HUES48 (cell line): ENCODE results near the gene GLTPD2.

Experiments
- H3K27ac ChIP-seq: one replicate; pipeline ENCODE4 v1.7.0; 2013; ENCODE audit warnings: low read depth, low read length, inconsistent platforms
- H3K27me3 ChIP-seq: 2 replicates; pipeline ENCODE4 v1.6.1; 2013; ENCODE audit warnings: mild to moderate bottlenecking, low read length; ENCODE audit not compliant: control insufficient read depth, insufficient read depth
- H3K36me3 ChIP-seq: 2 replicates; pipeline ENCODE4 v1.6.1; 2013; ENCODE audit warnings: low read length; ENCODE audit not compliant: control insufficient read depth, insufficient read depth
- H3K4me1 ChIP-seq: 2 replicates; pipeline ENCODE4 v1.6.1; 2013; ENCODE audit warnings: mild to moderate bottlenecking, low read length; ENCODE audit not compliant: control insufficient read depth, insufficient read depth
- H3K4me3 ChIP-seq: 2 replicates; pipeline ENCODE4 v1.5.1; 2013; ENCODE audit warnings: mild to moderate bottlenecking, low read depth, low read length
- H3K9ac ChIP-seq: 2 replicates; pipeline ENCODE4 v1.6.1; 2013; ENCODE audit warnings: mild to moderate bottlenecking, low read depth, low read length, moderate library complexity
- H3K9me3 ChIP-seq: 2 replicates; pipeline ENCODE4 v1.6.1; 2013; ENCODE audit warnings: low read length; ENCODE audit not compliant: control insufficient read depth, insufficient read depth

GLTPD2 gene

DNA sequence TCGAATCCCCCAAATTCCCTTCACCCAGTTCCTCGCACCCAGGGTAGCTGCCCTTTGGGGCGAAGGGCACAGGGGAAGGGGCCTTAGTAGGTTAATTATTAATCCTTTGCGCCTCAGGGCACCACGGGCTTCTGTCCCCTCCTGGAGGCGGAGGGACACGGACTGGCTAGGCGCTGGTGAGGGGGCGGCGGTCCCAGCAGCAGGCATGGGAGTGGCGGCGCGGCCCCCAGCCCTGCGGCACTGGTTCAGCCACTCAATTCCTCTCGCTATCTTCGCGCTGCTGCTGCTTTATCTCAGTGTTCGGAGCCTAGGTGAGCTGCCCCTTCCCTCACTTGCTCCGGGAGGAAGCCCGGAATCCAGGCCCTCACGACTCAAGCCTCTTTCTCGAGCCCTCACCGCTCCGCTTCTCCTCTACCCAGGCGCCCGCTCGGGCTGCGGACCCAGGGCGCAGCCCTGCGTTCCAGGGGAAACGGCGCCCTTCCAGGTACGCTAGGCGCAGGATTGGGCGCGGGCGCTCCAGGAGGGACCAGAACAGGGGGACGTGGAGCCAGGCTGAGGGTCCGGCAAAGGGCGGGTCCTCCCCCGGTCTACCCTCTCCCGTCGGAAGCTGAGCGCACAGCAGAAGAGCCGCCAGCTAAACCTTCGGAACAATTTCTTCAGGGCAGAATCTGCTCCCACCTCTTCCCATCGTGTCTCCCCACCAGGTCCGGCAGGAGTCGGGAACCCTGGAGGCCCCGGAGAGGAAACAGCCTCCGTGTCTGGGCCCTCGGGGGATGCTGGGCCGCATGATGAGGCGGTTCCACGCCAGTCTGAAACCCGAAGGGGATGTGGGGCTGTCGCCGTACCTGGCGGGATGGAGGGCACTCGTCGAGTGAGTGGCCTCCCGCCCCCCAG, at the start of gene GLTPD2:
GLTPD2 (plus strand) TSS at position 158 of the 894 bp plus-strand sequence; CDS start at position 206, 48 bp downstream.
- H3K27ac ChIP-seq: peak within 1 kb of the TSS; percentile 47
- H3K36me3 ChIP-seq: no peaks in the 10 kb centered on the region
- H3K4me3 ChIP-seq: peak within 1 kb of the TSS; percentile 60
- H3K9ac ChIP-seq: no peak within 1 kb of the TSS
- H3K9me3 ChIP-seq: no peaks in the 10 kb centered on the region
- H3K27me3 ChIP-seq: peaks cover 83% of the 10 kb centered on the region
- peaks cover 22% of the 10 kb centered on the region for H3K4me1 ChIP-seq

GRCh38 chr17:4739122-4740024, 49.4 kb upstream of the GLTPD2 start, which contains the start of the genes CXCL16 and ZMYND15:
CXCL16 (minus strand) TSS chr17:4739928; CDS start chr17:4739339, 589 bp downstream.
ZMYND15 (plus strand) TSS chr17:4739833; CDS start chr17:4740549, 716 bp downstream.
- Histone ChIP-seq H3K9me3 (no peaks in the 10 kb centered on the region), H3K4me3 (peak within 1 kb of the TSS; percentile 70), H3K9ac (peak within 1 kb of the TSS; percentile 36; the same call in 1 of the 2 replicates), H3K4me1 (peaks cover 5% of the 10 kb centered on the region; the same call in 1 of the 2 replicates), H3K27me3 (peaks cover 87% of the 10 kb centered on the region), H3K27ac (no peak within 1 kb of the TSS), H3K36me3 (no peaks in the 10 kb centered on the region)

GRCh38 chr17:4740025-4740351, 48.8 kb upstream of the GLTPD2 start:
- H3K27ac ChIP-seq: no peak overlapping the region
- no peaks in the 10 kb centered on the region for H3K36me3 ChIP-seq
- H3K27me3 ChIP-seq: peaks cover 87% of the 10 kb centered on the region
- no peak overlapping the region for H3K9ac ChIP-seq
- H3K4me1 ChIP-seq: peaks cover 5% of the 10 kb centered on the region; the same call in 1 of the 2 replicates
- H3K4me3 ChIP-seq: peak overlapping the region; percentile 70; the same call in 1 of the 2 replicates
- H3K9me3 ChIP-seq: no peaks in the 10 kb centered on the region

DNA sequence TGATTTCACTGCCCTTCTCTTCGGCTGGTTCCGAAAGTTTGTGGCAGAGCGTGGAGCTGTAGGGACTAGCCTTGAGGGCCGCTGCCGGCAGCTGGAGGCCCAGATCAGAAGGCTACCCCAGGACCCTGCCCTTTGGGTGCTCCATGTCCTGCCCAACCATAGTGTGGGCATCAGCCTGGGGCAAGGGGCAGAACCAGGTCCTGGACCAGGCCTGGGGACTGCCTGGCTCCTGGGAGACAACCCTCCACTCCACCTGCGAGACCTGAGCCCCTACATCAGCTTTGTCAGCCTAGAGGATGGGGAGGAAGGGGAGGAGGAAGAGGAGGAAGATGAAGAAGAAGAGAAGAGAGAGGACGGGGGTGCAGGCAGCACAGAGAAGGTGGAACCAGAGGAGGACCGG, 48.2 kb upstream of the GLTPD2 start:
- Histone ChIP-seq H3K27ac (no peak overlapping the region), H3K36me3 (no peaks in the 10 kb centered on the region), H3K27me3 (peaks cover 86% of the 10 kb centered on the region), H3K9me3 (no peaks in the 10 kb centered on the region), H3K4me3 (no peak overlapping the region), H3K9ac (no peak overlapping the region), H3K4me1 (peaks cover 5% of the 10 kb centered on the region; the same call in 1 of the 2 replicates)

DNA sequence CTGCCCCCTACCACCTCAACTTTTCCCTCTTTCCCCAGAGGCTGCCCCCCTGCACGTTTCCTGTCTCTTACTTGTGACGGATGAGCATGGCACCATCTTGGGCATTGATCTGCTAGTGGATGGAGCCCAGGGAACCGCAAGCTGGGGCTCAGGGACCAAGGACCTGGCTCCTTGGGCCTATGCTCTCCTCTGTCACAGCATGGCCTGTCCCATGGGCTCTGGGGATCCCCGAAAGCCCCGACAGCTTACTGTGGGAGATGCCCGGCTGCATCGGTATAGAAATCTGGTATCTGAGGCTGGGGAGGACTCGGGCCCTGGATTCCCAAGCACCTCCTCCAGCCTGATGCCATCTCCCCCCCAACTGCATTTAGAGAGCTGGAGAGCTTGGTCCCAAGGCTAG, 47.2 kb upstream of the GLTPD2 start:
- Histone ChIP-seq H3K27ac (no peak overlapping the region), H3K4me3 (no peak overlapping the region), H3K36me3 (no peaks in the 10 kb centered on the region), H3K9ac (no peak overlapping the region), H3K4me1 (peaks cover 9% of the 10 kb centered on the region), H3K9me3 (no peaks in the 10 kb centered on the region), H3K27me3 (peaks cover 80% of the 10 kb centered on the region)

- H3K27ac ChIP-seq: no peak overlapping the region
- H3K4me1 ChIP-seq: peaks cover 9% of the 10 kb centered on the region
- no peak overlapping the region for H3K4me3 ChIP-seq
- no peaks in the 10 kb centered on the region for H3K36me3 ChIP-seq
- peaks cover 74% of the 10 kb centered on the region for H3K27me3 ChIP-seq
- H3K9me3 ChIP-seq: no peaks in the 10 kb centered on the region
- H3K9ac ChIP-seq: no peak overlapping the region
These were observed 46.6 kb upstream of the GLTPD2 start for GRCh38 chr17:4742133-4742532.

DNA sequence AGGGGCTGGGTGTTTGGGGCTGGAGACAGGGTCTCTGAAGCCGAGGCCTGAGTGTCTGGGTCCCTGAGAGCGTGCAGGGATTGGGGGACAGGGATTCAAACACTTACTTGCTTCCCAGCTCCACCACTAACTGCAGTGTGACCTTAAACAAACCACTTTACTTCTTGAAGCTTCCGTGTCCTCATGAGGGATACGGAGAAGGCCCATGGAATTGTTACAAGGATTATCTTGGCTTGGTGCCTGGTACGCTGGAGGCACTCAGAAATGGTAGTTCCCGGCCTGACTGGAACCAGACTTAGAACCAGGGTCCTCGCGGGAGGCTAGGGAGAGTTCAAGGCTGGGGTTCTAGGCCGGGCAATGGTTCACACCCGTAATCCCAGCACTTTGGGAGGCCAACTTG, 46.1 kb upstream of the GLTPD2 start:
- Histone ChIP-seq H3K27ac (no peak overlapping the region), H3K36me3 (no peaks in the 10 kb centered on the region), H3K4me1 (peaks cover 9% of the 10 kb centered on the region), H3K9ac (no peak overlapping the region), H3K9me3 (no peaks in the 10 kb centered on the region), H3K4me3 (no peak overlapping the region), H3K27me3 (peaks cover 70% of the 10 kb centered on the region)

DNA sequence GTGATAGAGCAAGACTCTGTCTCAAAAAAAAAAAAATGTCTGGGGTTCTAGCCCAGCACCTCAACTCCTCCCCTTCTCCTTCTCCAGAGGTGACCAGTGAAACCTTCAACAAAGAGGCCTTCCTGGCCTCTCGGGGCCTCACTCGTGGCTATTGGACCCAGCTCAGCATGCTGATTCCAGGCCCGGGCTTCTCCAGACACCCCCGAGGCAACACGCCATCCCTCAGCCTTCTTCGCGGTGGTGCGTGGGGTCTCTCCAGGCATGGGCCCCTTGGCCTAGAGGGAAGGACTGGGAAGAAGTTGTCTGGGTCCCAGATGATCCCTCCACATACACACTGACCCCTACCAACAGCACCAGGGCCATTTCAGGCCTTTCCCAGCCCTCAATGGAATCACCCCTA, 45.5 kb upstream of the GLTPD2 start:
- H3K9ac ChIP-seq: no peak overlapping the region
- H3K4me3 ChIP-seq: no peak overlapping the region
- H3K9me3 ChIP-seq: no peaks in the 10 kb centered on the region
- no peaks in the 10 kb centered on the region for H3K36me3 ChIP-seq
- peaks cover 64% of the 10 kb centered on the region for H3K27me3 ChIP-seq
- peaks cover 8% of the 10 kb centered on the region for H3K4me1 ChIP-seq
- no peak overlapping the region for H3K27ac ChIP-seq

DNA sequence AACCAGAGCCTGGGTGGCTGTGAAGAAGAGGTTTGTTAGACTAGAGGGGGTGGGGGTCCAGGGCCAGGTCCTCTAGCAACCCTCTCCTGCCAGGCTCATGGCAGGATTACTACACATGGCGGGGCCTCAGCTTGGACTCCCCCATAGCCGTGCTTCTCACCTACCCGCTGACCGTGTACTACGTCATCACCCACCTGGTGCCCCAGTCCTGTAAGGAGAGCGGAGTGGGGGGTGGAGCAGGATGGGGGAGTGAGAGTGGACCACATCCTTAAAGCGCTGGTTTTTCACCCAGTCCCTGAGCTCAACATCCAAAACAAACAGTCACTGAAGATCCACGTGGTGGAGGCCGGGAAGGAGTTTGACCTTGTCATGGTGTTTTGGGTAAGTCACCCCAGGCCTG, 44.9 kb upstream of the GLTPD2 start:
- Histone ChIP-seq H3K9ac (no peak overlapping the region), H3K4me3 (no peak overlapping the region), H3K27me3 (peaks cover 57% of the 10 kb centered on the region), H3K27ac (no peak overlapping the region), H3K36me3 (no peaks in the 10 kb centered on the region), H3K4me1 (peaks cover 4% of the 10 kb centered on the region; the same call in 1 of the 2 replicates), H3K9me3 (no peaks in the 10 kb centered on the region)

- Histone ChIP-seq H3K9me3 (no peaks in the 10 kb centered on the region), H3K4me3 (peak overlapping the region; percentile 64), H3K36me3 (no peaks in the 10 kb centered on the region), H3K9ac (no peak overlapping the region), H3K27me3 (peaks cover 43% of the 10 kb centered on the region), H3K4me1 (peaks cover 4% of the 10 kb centered on the region; the same call in 1 of the 2 replicates), H3K27ac (no peak overlapping the region)
These were observed 43.5 kb upstream of the GLTPD2 start for GRCh38 chr17:4744999-4745969.
